ENCODE results near the gene ELMO1.

DNA sequence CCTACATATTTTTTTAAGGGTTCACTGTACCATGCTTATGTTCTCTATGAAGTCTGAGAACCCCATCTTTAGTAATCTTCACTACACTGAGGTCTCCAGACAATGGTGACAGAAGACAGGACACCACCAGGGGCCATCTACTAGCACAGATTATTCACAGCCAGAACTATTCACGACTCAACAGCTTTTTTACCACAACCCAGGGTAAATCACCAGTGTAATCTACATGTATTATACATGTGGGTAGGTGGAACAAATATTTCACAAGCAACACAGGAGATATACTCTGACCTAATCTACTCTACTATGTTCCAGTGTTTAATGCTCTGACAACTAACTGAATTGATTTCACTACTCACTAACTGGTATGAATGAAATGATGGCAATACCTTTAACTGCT, 136.1 kb downstream of the ELMO1 start:
- TF ChIP-seq, protein P1, sequence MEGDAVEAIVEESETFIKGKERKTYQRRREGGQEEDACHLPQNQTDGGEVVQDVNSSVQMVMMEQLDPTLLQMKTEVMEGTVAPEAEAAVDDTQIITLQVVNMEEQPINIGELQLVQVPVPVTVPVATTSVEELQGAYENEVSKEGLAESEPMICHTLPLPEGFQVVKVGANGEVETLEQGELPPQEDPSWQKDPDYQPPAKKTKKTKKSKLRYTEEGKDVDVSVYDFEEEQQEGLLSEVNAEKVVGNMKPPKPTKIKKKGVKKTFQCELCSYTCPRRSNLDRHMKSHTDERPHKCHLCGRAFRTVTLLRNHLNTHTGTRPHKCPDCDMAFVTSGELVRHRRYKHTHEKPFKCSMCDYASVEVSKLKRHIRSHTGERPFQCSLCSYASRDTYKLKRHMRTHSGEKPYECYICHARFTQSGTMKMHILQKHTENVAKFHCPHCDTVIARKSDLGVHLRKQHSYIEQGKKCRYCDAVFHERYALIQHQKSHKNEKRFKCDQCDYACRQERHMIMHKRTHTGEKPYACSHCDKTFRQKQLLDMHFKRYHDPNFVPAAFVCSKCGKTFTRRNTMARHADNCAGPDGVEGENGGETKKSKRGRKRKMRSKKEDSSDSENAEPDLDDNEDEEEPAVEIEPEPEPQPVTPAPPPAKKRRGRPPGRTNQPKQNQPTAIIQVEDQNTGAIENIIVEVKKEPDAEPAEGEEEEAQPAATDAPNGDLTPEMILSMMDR (IDR thresholded peaks at IDR 0.05), result no peak
- TF ChIP-seq POLR2AphosphoS5 (IDR thresholded peaks at IDR 0.05) (no peak), POLR2A (IDR thresholded peaks at IDR 0.05; ENCODE audit: low read depth) (no peak), EP300 (IDR thresholded peaks at IDR 0.05) (no peak)
